Suprapubic skin (tissue), 4 donors: ENCODE measurements around the gene CLDN22. TPM values are rescaled to one million over a fixed set of nuclear protein-coding genes. Genes with fewer than 3 reads are reported as not detected.

ENCODE experiments used
- DNase-seq, 2 donors: peaks; one replicate each; pipeline ENCODE4 v3.0.0-alpha.2; 2019; ENCODE audit warnings: low spot score in 2 of 2
- H3K27ac ChIP-seq: fragments of 200-600 bp; sonication (generic); one replicate; pipeline ENCODE4 v1.5.1; 2019
- H3K27me3 ChIP-seq: fragments of 200-600 bp; sonication (generic); one replicate; pipeline ENCODE4 v1.5.1; 2019
- H3K36me3 ChIP-seq: fragments of 200-600 bp; sonication (generic); one replicate; pipeline ENCODE4 v1.5.1; 2019
- H3K4me1 ChIP-seq: fragments of 200-600 bp; sonication (generic); one replicate; pipeline ENCODE4 v1.5.1; 2019
- H3K4me3 ChIP-seq: fragments of 200-600 bp; sonication (generic); one replicate; pipeline ENCODE4 v1.5.1; 2019; ENCODE audit warnings: mild to moderate bottlenecking
- H3K9me3 ChIP-seq: fragments of 200-600 bp; sonication (generic); one replicate; pipeline ENCODE4 v1.5.1; 2019
- EP300 ChIP-seq: sonication (generic); formaldehyde crosslinking; IDR thresholded peaks from one replicate; pipeline ENCODE4 v1.6.1; 2017; ENCODE audit warnings: antibody characterized with exemption
- POLR2A ChIP-seq, 2 donors: fragments of 450-650 bp; IDR thresholded peaks; one replicate each; pipeline ENCODE4 v1.6.1; 2017; ENCODE audit warnings: antibody characterized with exemption in 2 of 2, mild to moderate bottlenecking in 2 of 2, moderate library complexity in 2 of 2
- POLR2AphosphoS5 ChIP-seq, 3 donors: sonication (generic); formaldehyde crosslinking; IDR thresholded peaks; one replicate each; pipeline ENCODE4 v1.6.1; 2017; ENCODE audit warnings: antibody characterized with exemption in 3 of 3
- WGBS: methylation state at CpG from one replicate; pipeline ENCODE4 v1.1.5; 2018; 5-methylcytosine and 5-hydroxymethylcytosine counted together
- total RNA-seq, 4 donors: library from RNA; depleted of rRNA; stranded (reverse); fragments of >200 nt; gene quantifications; one replicate each; pipeline ENCODE4 v1.1.0, GENCODE V29; 2016
- TF ChIP-seq, protein P1 (sequence below), 2 donors: fragments of 200-600 bp in 1 of 2; fragments of 450-650 bp in 1 of 2; sonication (generic) in 1 of 2; IDR thresholded peaks; one replicate each; pipeline ENCODE4 v1.5.1; 2016 to 2019; ENCODE audit warnings: antibody characterized with exemption in 2 of 2, mild to moderate bottlenecking in 1 of 2, moderate library complexity in 1 of 2

The CLDN22 gene
- total RNA-seq, 4 donors from 2014 or later: not detected

DNA sequence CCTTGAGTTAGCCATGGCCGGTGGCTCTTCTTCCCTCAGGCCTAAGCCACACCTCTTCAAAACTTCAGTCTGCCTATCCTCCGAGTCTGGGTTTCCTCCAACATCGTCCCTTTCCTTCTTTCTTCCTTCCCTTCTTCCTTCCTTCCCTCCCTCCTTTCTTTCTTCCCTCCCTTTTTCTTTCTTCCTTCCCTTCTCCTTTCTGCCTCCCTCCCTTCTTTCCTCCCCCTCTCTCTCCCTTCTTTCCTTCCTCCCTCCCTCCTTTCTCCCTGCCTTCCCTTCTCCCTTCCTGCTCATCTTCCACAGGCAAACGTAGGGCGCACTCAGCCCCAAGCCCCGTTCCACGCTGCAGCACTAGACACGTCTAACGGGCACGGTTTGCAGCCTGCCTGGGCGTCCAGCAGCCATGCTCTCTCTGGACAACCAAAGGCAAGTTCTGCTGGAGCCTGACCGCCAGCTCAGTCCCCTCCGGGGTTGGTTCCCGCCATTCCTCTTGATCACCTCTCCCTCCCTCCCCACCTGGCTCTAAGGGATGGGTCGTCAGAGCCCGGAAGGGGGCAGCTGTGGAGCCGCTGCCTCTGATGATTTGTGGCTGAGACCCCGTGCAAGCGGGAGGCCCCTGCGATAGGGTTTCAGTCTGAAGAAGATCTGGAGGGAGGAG is 36.2 kb upstream of the CLDN22 start:
- Histone ChIP-seq H3K27me3 (no peaks in the 10 kb centered on the region), H3K4me1 (peaks cover 34% of the 10 kb centered on the region), H3K9me3 (no peaks in the 10 kb centered on the region), H3K36me3 (no peaks in the 10 kb centered on the region), H3K27ac (no peak overlapping the region), H3K4me3 (no peak overlapping the region)
- 74% methylated on average over 20 of the region's 20 CpGs for WGBS
- DNase-seq: peak in 1 of 2 donors; percentile 59
- no peak for TF ChIP-seq POLR2A (IDR thresholded peaks at IDR 0.05)
- TF ChIP-seq POLR2AphosphoS5 (IDR thresholded peaks at IDR 0.05): no peak

- H3K27ac ChIP-seq: no peak overlapping the region
- H3K36me3 ChIP-seq: no peaks in the 10 kb centered on the region
Measured at GRCh38 chr4:183355405-183355804, 35.3 kb upstream of the CLDN22 start.

DNA sequence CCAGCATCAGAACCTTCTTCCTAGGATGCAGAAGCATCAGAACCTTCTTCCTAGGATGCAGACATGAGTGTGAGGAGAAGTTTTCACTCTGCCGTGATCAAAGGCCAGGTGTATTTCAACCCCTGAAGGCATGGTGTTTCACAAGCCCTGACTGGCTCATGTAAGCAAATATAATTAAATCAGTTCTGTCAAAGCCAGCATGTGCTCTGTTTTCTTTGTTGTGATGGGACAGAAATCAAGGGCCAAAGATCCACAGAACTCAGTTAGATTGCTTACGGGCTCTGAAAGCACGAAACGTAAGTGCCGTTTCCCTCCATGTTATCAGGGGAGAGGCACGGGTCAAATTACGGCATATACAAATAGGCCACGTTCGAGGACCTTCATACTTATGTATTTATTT is 34.1 kb upstream of the CLDN22 start:
- Histone ChIP-seq H3K27ac (no peak overlapping the region), H3K4me3 (no peak overlapping the region), H3K9me3 (no peaks in the 10 kb centered on the region), H3K27me3 (no peaks in the 10 kb centered on the region), H3K4me1 (peaks cover 43% of the 10 kb centered on the region), H3K36me3 (no peaks in the 10 kb centered on the region)
- DNase-seq: peak in 1 of 2 donors; percentile 14
- WGBS: 53% methylated on average over 9 of the region's 9 CpGs
- TF ChIP-seq, protein P1, sequence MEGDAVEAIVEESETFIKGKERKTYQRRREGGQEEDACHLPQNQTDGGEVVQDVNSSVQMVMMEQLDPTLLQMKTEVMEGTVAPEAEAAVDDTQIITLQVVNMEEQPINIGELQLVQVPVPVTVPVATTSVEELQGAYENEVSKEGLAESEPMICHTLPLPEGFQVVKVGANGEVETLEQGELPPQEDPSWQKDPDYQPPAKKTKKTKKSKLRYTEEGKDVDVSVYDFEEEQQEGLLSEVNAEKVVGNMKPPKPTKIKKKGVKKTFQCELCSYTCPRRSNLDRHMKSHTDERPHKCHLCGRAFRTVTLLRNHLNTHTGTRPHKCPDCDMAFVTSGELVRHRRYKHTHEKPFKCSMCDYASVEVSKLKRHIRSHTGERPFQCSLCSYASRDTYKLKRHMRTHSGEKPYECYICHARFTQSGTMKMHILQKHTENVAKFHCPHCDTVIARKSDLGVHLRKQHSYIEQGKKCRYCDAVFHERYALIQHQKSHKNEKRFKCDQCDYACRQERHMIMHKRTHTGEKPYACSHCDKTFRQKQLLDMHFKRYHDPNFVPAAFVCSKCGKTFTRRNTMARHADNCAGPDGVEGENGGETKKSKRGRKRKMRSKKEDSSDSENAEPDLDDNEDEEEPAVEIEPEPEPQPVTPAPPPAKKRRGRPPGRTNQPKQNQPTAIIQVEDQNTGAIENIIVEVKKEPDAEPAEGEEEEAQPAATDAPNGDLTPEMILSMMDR (IDR thresholded peaks at IDR 0.05): no peak
- TF ChIP-seq POLR2A (IDR thresholded peaks at IDR 0.05): no peak
- no peak for TF ChIP-seq POLR2AphosphoS5 (IDR thresholded peaks at IDR 0.05)
- no peak for TF ChIP-seq EP300

More at GRCh38 chr4:183355405-183355804, 35.3 kb upstream of the CLDN22 start:
- H3K4me1 ChIP-seq: peaks cover 34% of the 10 kb centered on the region
- no peak overlapping the region for H3K4me3 ChIP-seq
- 46% methylated on average over 4 of the region's 4 CpGs for WGBS
- H3K9me3 ChIP-seq: no peaks in the 10 kb centered on the region
- no peak for DNase-seq
- TF ChIP-seq EP300 (no peak), POLR2AphosphoS5 (IDR thresholded peaks at IDR 0.05) (no peak), POLR2A (IDR thresholded peaks at IDR 0.05) (no peak)
- TF ChIP-seq, protein P1 (IDR thresholded peaks at IDR 0.05): no peak
- no peaks in the 10 kb centered on the region for H3K27me3 ChIP-seq

GRCh38 chr4:183353557-183353956 is 33.5 kb upstream of the CLDN22 start:
- H3K36me3 ChIP-seq: no peaks in the 10 kb centered on the region
- no peak overlapping the region for H3K4me3 ChIP-seq
- WGBS: 65% methylated on average over 8 of the region's 8 CpGs
- no peak for TF ChIP-seq POLR2AphosphoS5 (IDR thresholded peaks at IDR 0.05)
- TF ChIP-seq, protein P1 (IDR thresholded peaks at IDR 0.05): no peak
- no peak for TF ChIP-seq EP300
- TF ChIP-seq POLR2A (IDR thresholded peaks at IDR 0.05): no peak
- H3K27ac ChIP-seq: no peak overlapping the region
- H3K9me3 ChIP-seq: no peaks in the 10 kb centered on the region
- H3K27me3 ChIP-seq: no peaks in the 10 kb centered on the region
- no peak for DNase-seq
- peaks cover 47% of the 10 kb centered on the region for H3K4me1 ChIP-seq

GRCh38 chr4:183352546-183352945 is 32.5 kb upstream of the CLDN22 start:
- TF ChIP-seq EP300 (no peak), POLR2AphosphoS5 (IDR thresholded peaks at IDR 0.05) (no peak), POLR2A (IDR thresholded peaks at IDR 0.05) (no peak)
- TF ChIP-seq, protein P1 (IDR thresholded peaks at IDR 0.05): no peak
- Histone ChIP-seq H3K36me3 (no peaks in the 10 kb centered on the region), H3K9me3 (no peaks in the 10 kb centered on the region), H3K27me3 (no peaks in the 10 kb centered on the region), H3K4me3 (no peak overlapping the region), H3K27ac (no peak overlapping the region), H3K4me1 (peaks cover 47% of the 10 kb centered on the region)
- no peak for DNase-seq
- 90% methylated on average over 5 of the region's 5 CpGs for WGBS
